Neural cell (in vitro differentiated cells): ENCODE results near the gene SYT7. TPM values are rescaled to one million over a fixed set of nuclear protein-coding genes. Genes with fewer than 3 reads are reported as not detected.

Experiments used
- H2AFZ ChIP-seq: fragments of 200-600, 300-800 bp; sonication (generic), shearing (Covaris generic); 2 replicates; pipeline ENCODE4 v1.6.0; 2014; ENCODE audit warnings: low read depth, mild to moderate bottlenecking, antibody characterized with exemption, low read length, moderate library complexity
- H3F3A ChIP-seq: fragments of 200-600 bp; shearing (Covaris generic); 2 replicates; pipeline ENCODE4 v1.6.1; 2016; ENCODE audit warnings: mild to moderate bottlenecking, moderate library complexity, mixed read lengths, antibody characterized with exemption, low read length; ENCODE audit not compliant: insufficient read depth, poor library complexity, severe bottlenecking
- H3K27ac ChIP-seq: fragments of 200-600, 300-800 bp; sonication (generic), shearing (Covaris generic); 2 replicates; pipeline ENCODE4 v1.5.1; 2014; ENCODE audit warnings: mild to moderate bottlenecking, low read length, moderate library complexity
- H3K27me3 ChIP-seq: fragments of 300-800, 200-600 bp; sonication (generic), shearing (Covaris generic); 2 replicates; pipeline ENCODE4 v1.6.0; 2014; ENCODE audit warnings: mild to moderate bottlenecking, low read depth, low read length, moderate library complexity; ENCODE audit not compliant: insufficient read depth
- H3K36me3 ChIP-seq: fragments of 300-800, 200-600 bp; sonication (generic), shearing (Covaris generic); 2 replicates; pipeline ENCODE4 v1.5.1; 2014; ENCODE audit warnings: mild to moderate bottlenecking, antibody characterized with exemption, low read length, moderate library complexity; ENCODE audit not compliant: insufficient read depth
- H3K4me2 ChIP-seq: fragments of 300-800, 200-600 bp; sonication (generic), shearing (Covaris generic); 2 replicates; pipeline ENCODE4 v1.6.0; 2014; ENCODE audit warnings: mild to moderate bottlenecking, low read length
- H3K4me3 ChIP-seq: fragments of 300-800, 200-600 bp; sonication (generic), shearing (Covaris generic); 2 replicates; pipeline ENCODE4 v1.5.1; 2014; ENCODE audit warnings: mild to moderate bottlenecking, low read length, moderate library complexity
- H3K79me2 ChIP-seq: fragments of 200-600 bp; shearing (Covaris generic); replicated peaks from 2 replicates; pipeline ENCODE4 v1.6.0; 2014; ENCODE audit warnings: mild to moderate bottlenecking, low read length, moderate library complexity; ENCODE audit not compliant: insufficient read depth
- H3K9ac ChIP-seq: fragments of 300-800, 200-600 bp; sonication (generic), shearing (Covaris generic); 2 replicates; pipeline ENCODE4 v1.6.1; 2016; ENCODE audit warnings: mild to moderate bottlenecking, low read length, mixed read lengths
- H3K9me2 ChIP-seq: fragments of 200-600 bp; shearing (Covaris generic); 2 replicates; pipeline ENCODE4 v1.6.1; 2016; ENCODE audit warnings: mild to moderate bottlenecking, low read length, mixed read lengths; ENCODE audit not compliant: insufficient read depth
- H3K9me3 ChIP-seq: fragments of 200-600, 300-800 bp; sonication (generic), shearing (Covaris generic); 2 replicates; pipeline ENCODE4 v1.6.1; 2016; ENCODE audit warnings: mild to moderate bottlenecking, mixed run types, low read length, moderate library complexity, mixed read lengths
- H4K20me1 ChIP-seq: fragments of 200-600 bp; shearing (Covaris generic); 2 replicates; pipeline ENCODE4 v1.6.1; 2016; ENCODE audit warnings: mild to moderate bottlenecking, mixed run types; ENCODE audit not compliant: insufficient read depth
- CTCF ChIP-seq: fragments of 450-650 bp; IDR thresholded peaks from 2 replicates; pipeline ENCODE4 v1.5.1; 2014; ENCODE audit warnings: antibody characterized with exemption, mild to moderate bottlenecking, moderate library complexity; ENCODE audit not compliant: poor library complexity, severe bottlenecking
- EP300 ChIP-seq: fragments of 450-650 bp; conservative IDR thresholded peaks from 2 replicates; pipeline ENCODE4 v1.6.1; 2014; ENCODE audit warnings: antibody characterized with exemption, mild to moderate bottlenecking, moderate library complexity; ENCODE audit not compliant: poor library complexity, severe bottlenecking
- EZH2 ChIP-seq: fragments of 200-600, 300-800 bp; shearing (Covaris generic), sonication (generic); IDR thresholded peaks from 2 replicates; pipeline ENCODE4 v1.6.1; 2014; ENCODE audit warnings: antibody characterized with exemption, low read length, borderline replicate concordance, mild to moderate bottlenecking; ENCODE audit not compliant: insufficient read depth, poor library complexity, severe bottlenecking
- MXI1 ChIP-seq: fragments of 450-650 bp; conservative IDR thresholded peaks from 2 replicates; pipeline ENCODE4 v1.6.1; 2014; ENCODE audit warnings: antibody characterized with exemption, mild to moderate bottlenecking; ENCODE audit not compliant: poor library complexity, severe bottlenecking
- POLR2AphosphoS5 ChIP-seq: IDR thresholded peaks from 2 replicates; pipeline ENCODE4 v1.6.1; 2012
- RAD21 ChIP-seq: fragments of 450-650 bp; conservative IDR thresholded peaks from 2 replicates; pipeline ENCODE4 v1.6.1; 2014; ENCODE audit warnings: antibody characterized with exemption, mild to moderate bottlenecking, moderate library complexity
- REST ChIP-seq: IDR thresholded peaks from 2 replicates; pipeline ENCODE4 v1.6.1; 2012; ENCODE audit warnings: borderline replicate concordance
- SMC3 ChIP-seq: fragments of 450-650 bp; conservative IDR thresholded peaks from 2 replicates; pipeline ENCODE4 v1.6.1; 2014; ENCODE audit warnings: antibody characterized with exemption, mild to moderate bottlenecking, moderate library complexity; ENCODE audit not compliant: poor library complexity
- TAF1 ChIP-seq: IDR thresholded peaks from 2 replicates; pipeline ENCODE4 v1.6.1; 2012; ENCODE audit warnings: low read depth
- polyA plus RNA-seq: library from polyadenylated mRNA; depleted of rRNA; stranded (reverse); fragments of >200 nt; gene quantifications from 2 replicates; pipeline ENCODE4 v1.2.3, GENCODE V29; 2014

Gene SYT7
- polyA plus RNA-seq, 1 donor from 2014 or later = 14.0 TPM

- Histone ChIP-seq H2AFZ (no peak overlapping the region), H3K9ac (no peak overlapping the region), H3K4me3 (no peak overlapping the region), H3K79me2 (no peaks in the 10 kb centered on the region), H3K9me2 (no peaks in the 10 kb centered on the region), H3K4me2 (no peak overlapping the region), H3K9me3 (no peaks in the 10 kb centered on the region), H3K27ac (no peak overlapping the region), H3K36me3 (no peaks in the 10 kb centered on the region), H3K27me3 (peaks cover 44% of the 10 kb centered on the region), H4K20me1 (no peaks in the 10 kb centered on the region), H3F3A (no peaks in the 10 kb centered on the region)
- TF ChIP-seq TAF1 (no peak), RAD21 (no peak), CTCF (no peak), EZH2 (no peak), SMC3 (no peak), REST (no peak), MXI1 (no peak), EP300 (no peak), POLR2AphosphoS5 (no peak)
These were observed 15.8 kb downstream of the SYT7 start for GRCh38 chr11:61564936-61565696.

- no peaks in the 10 kb centered on the region for H3K9me2 ChIP-seq
- H3K9me3 ChIP-seq = no peaks in the 10 kb centered on the region
- H4K20me1 ChIP-seq = no peaks in the 10 kb centered on the region
- no peak overlapping the region for H3K4me3 ChIP-seq
- H3K27me3 ChIP-seq = peaks cover 12% of the 10 kb centered on the region
- H3F3A ChIP-seq = no peaks in the 10 kb centered on the region
- no peaks in the 10 kb centered on the region for H3K36me3 ChIP-seq
- H3K27ac ChIP-seq = no peak overlapping the region
- no peak overlapping the region for H3K9ac ChIP-seq
- no peaks in the 10 kb centered on the region for H3K79me2 ChIP-seq
- TF ChIP-seq SMC3 (no peak), MXI1 (no peak), TAF1 (no peak), REST (no peak), EZH2 (no peak), CTCF (no peak), RAD21 (no peak), POLR2AphosphoS5 (no peak), EP300 (no peak)
- no peak overlapping the region for H2AFZ ChIP-seq
- H3K4me2 ChIP-seq = no peak overlapping the region
These were observed 20.1 kb downstream of the SYT7 start for GRCh38 chr11:61560751-61561150.
